WTC11 (cell line): ENCODE data around the gene RHOV. TPM values are rescaled to one million over a fixed set of nuclear protein-coding genes. Genes with fewer than 3 reads are reported as not detected.

Source experiments
- ATAC-seq: fragments of 200-7000 bp; cut with Tn5 transposase; 2 replicates; pipeline ENCODE4 v1.10.0; 2021; ENCODE audit warnings: mild to moderate bottlenecking, moderate library complexity
- CTCF ChIA-PET: fragments of 300-600 bp; sonication (Branson Sonifier 250); formaldehyde crosslinking; loops from one replicate; lab custom pipeline; 2021; ENCODE audit warnings: antibody characterized with exemption; lab: Charles Lee
- POLR2A ChIA-PET: fragments of 350-600 bp; sonication (Branson Sonifier 250); formaldehyde crosslinking; loops from one replicate; lab custom pipeline; 2021; ENCODE audit warnings: antibody characterized with exemption; lab: Charles Lee
- DNase-seq: peaks from one replicate; pipeline ENCODE4 v3.0.0; 2021; ENCODE audit warnings: low spot score
- H3K27ac Mint-ChIP-seq: 2 replicates; pipeline ENCODE4 v1.8.0; 2021; ENCODE audit warnings: mixed read lengths
- H3K27me3 Mint-ChIP-seq: 2 replicates; pipeline ENCODE4 v1.8.0; 2021; ENCODE audit warnings: low read depth, mild to moderate bottlenecking, moderate library complexity, mixed read lengths
- H3K36me3 Mint-ChIP-seq: 2 replicates; pipeline ENCODE4 v1.8.0; 2021; ENCODE audit warnings: mixed read lengths
- H3K4me1 Mint-ChIP-seq: 2 replicates; pipeline ENCODE4 v1.8.0; 2022; ENCODE audit warnings: mixed read lengths
- H3K4me3 Mint-ChIP-seq: 2 replicates; pipeline ENCODE4 v1.8.0; 2021; ENCODE audit warnings: mild to moderate bottlenecking, moderate library complexity, mixed read lengths
- H3K9me3 Mint-ChIP-seq: 2 replicates; pipeline ENCODE4 v1.8.0; 2021; ENCODE audit warnings: mixed read lengths
- ATF2 ChIP-seq: sonication (generic); formaldehyde crosslinking; IDR thresholded peaks from 2 replicates; pipeline ENCODE4 v1.8.1; 2022; ENCODE audit warnings: low read depth, missing genetic modification reagents, borderline replicate concordance
- CREM ChIP-seq: sonication (generic); formaldehyde crosslinking; IDR thresholded peaks from 2 replicates; pipeline ENCODE4 v1.8.1; 2022; ENCODE audit warnings: mild to moderate bottlenecking, missing genetic modification reagents, moderate library complexity
- EMX1 ChIP-seq: fragments of 250-450 bp; sonication (Bioruptor Pico); IDR thresholded peaks from 2 replicates; pipeline ENCODE4 v1.8.0; 2021; ENCODE audit warnings: mild to moderate bottlenecking
- FOXP1 ChIP-seq: sonication (generic); formaldehyde crosslinking; IDR thresholded peaks from 2 replicates; pipeline ENCODE4 v1.8.0; 2022; ENCODE audit warnings: missing genetic modification reagents, mild to moderate bottlenecking, moderate library complexity, borderline replicate concordance
- GTF2I ChIP-seq: fragments of 250-450 bp; sonication (Bioruptor Pico); conservative IDR thresholded peaks from 2 replicates; pipeline ENCODE4 v1.4.0; 2021; ENCODE audit warnings: mild to moderate bottlenecking
- HMGA2 ChIP-seq: fragments of 250-450 bp; sonication (Bioruptor Pico); IDR thresholded peaks from 2 replicates; pipeline ENCODE4 v1.4.0; 2021; ENCODE audit warnings: mild to moderate bottlenecking, moderate library complexity
- KAT7 ChIP-seq: sonication (generic); formaldehyde crosslinking; IDR thresholded peaks from 2 replicates; pipeline ENCODE4 v1.8.1; 2023; ENCODE audit warnings: missing genetic modification reagents, mild to moderate bottlenecking, borderline replicate concordance
- NFATC4 ChIP-seq: fragments of 250-450 bp; sonication (Bioruptor Pico); IDR thresholded peaks from 2 replicates; pipeline ENCODE4 v1.9.0; 2021; ENCODE audit warnings: mild to moderate bottlenecking
- NR3C1 ChIP-seq: sonication (generic); formaldehyde crosslinking; conservative IDR thresholded peaks from 2 replicates; pipeline ENCODE4 v1.8.1; 2023; ENCODE audit warnings: low read depth, mild to moderate bottlenecking, missing genetic modification reagents
- RELA ChIP-seq: sonication (generic); formaldehyde crosslinking; IDR thresholded peaks from 2 replicates; pipeline ENCODE4 v1.8.1; 2022; ENCODE audit warnings: missing genetic modification reagents, mild to moderate bottlenecking, borderline replicate concordance
- SMAD3 ChIP-seq: sonication (generic); formaldehyde crosslinking; IDR thresholded peaks from 2 replicates; pipeline ENCODE4 v1.8.0; 2022; ENCODE audit warnings: missing genetic modification reagents, mild to moderate bottlenecking, borderline replicate concordance
- SMAD4 ChIP-seq: sonication (generic); formaldehyde crosslinking; IDR thresholded peaks from 2 replicates; pipeline ENCODE4 v1.8.0; 2022; ENCODE audit warnings: mild to moderate bottlenecking, missing genetic modification reagents
- SOX15 ChIP-seq: fragments of 250-450 bp; sonication (Bioruptor Pico); IDR thresholded peaks from 2 replicates; pipeline ENCODE4 v1.9.0; 2021; ENCODE audit warnings: mild to moderate bottlenecking
- SP1 ChIP-seq: sonication (generic); formaldehyde crosslinking; conservative IDR thresholded peaks from 2 replicates; pipeline ENCODE4 v1.8.1; 2022; ENCODE audit warnings: missing genetic modification reagents
- TEAD1 ChIP-seq: sonication (generic); formaldehyde crosslinking; IDR thresholded peaks from 2 replicates; pipeline ENCODE4 v1.8.0; 2022; ENCODE audit warnings: mild to moderate bottlenecking, missing genetic modification reagents
- USF1 ChIP-seq: sonication (generic); formaldehyde crosslinking; IDR thresholded peaks from 2 replicates; pipeline ENCODE4 v1.8.0; 2022; ENCODE audit warnings: mild to moderate bottlenecking, missing genetic modification reagents
- ZBTB21 ChIP-seq: sonication (generic); formaldehyde crosslinking; IDR thresholded peaks from 2 replicates; pipeline ENCODE4 v1.8.1; 2023; ENCODE audit warnings: mild to moderate bottlenecking, missing genetic modification reagents, borderline replicate concordance
- ZMAT4 ChIP-seq: fragments of 250-450 bp; sonication (Bioruptor Pico); IDR thresholded peaks from 2 replicates; pipeline ENCODE4 v1.9.0; 2021; ENCODE audit warnings: mild to moderate bottlenecking
- ZNF138 ChIP-seq: sonication (generic); formaldehyde crosslinking; conservative IDR thresholded peaks from 2 replicates; pipeline ENCODE4 v1.8.1; 2022; ENCODE audit warnings: mild to moderate bottlenecking, moderate library complexity, missing genetic modification reagents
- ZNF281 ChIP-seq: sonication (generic); formaldehyde crosslinking; IDR thresholded peaks from 2 replicates; pipeline ENCODE4 v1.8.0; 2023; ENCODE audit warnings: mild to moderate bottlenecking, missing genetic modification reagents
- ZNF423 ChIP-seq: fragments of 250-450 bp; sonication (Bioruptor Pico); IDR thresholded peaks from 2 replicates; pipeline ENCODE4 v2.1.2; 2022; ENCODE audit warnings: mild to moderate bottlenecking, moderate library complexity
- total RNA-seq: library from RNA; stranded (reverse); gene quantifications from 3 replicates; pipeline ENCODE4 v1.2.3, GENCODE V29; 2021
- TF ChIP-seq, protein P1 (sequence below): sonication (generic); formaldehyde crosslinking; IDR thresholded peaks from 2 replicates; pipeline ENCODE4 v1.8.0; 2022; ENCODE audit warnings: mild to moderate bottlenecking, missing genetic modification reagents
- TF ChIP-seq, protein P2 (sequence below): sonication (generic); formaldehyde crosslinking; IDR thresholded peaks from 2 replicates; pipeline ENCODE4 v1.8.0; 2023; ENCODE audit warnings: missing genetic modification reagents
- TF ChIP-seq, protein P3 (sequence below): sonication (generic); formaldehyde crosslinking; IDR thresholded peaks from 2 replicates; pipeline ENCODE4 v1.8.1; 2023; ENCODE audit warnings: mild to moderate bottlenecking, missing genetic modification reagents

The RHOV gene
- total RNA-seq, 1 experiment from 2014 or later, result 5.0 TPM

- ChIA-PET CTCF (interaction anchor here (1.7 to 11.6 kb wide), 2 partner anchors 11 to 25 kb away, joined by 4 to 115 read pairs; no protein-coding TSS in a partner anchor), POLR2A (no interaction called here)
- no peak overlapping the region; the same call in 1 of the 2 replicates for H3K27ac Mint-ChIP-seq
Observed at GRCh38 chr15:40878785-40879184, 4.8 kb upstream of the RHOV start.

DNA sequence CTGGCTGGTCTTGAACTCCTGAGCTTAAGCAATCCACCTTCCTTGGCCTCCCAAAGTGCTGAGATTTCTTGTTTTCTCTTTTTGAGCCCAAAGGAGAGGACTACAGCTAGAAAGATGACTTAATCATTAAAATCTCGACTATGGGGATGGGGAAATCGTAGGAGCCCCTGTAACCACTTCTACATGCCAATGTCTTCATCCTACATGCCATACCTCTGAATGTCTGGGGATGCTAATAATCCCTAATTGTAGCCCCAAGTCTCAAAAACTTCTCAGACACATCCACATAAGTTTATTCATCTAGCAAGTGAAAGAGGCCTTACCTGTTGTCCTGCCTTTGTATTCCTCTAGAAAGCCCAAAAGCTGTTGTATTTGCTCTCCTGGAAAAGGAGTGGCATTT, 3.7 kb upstream of the RHOV start:
- Mint-ChIP-seq H3K27me3 (peaks cover 4% of the 10 kb centered on the region; the same call in 1 of the 2 replicates), H3K4me3 (no peak overlapping the region), H3K9me3 (no peaks in the 10 kb centered on the region), H3K36me3 (no peaks in the 10 kb centered on the region), H3K27ac (no peak overlapping the region), H3K4me1 (peaks cover 19% of the 10 kb centered on the region)
- POLR2A ChIA-PET, result no interaction called here
- TF ChIP-seq NR3C1 (CRISPR knock-in tag) (no peak), NFATC4 (CRISPR knock-in tag) (no peak), ZNF138 (CRISPR knock-in tag) (no peak), TEAD1 (CRISPR knock-in tag) (no peak), ZBTB21 (CRISPR knock-in tag) (no peak), ZNF281 (CRISPR knock-in tag) (no peak), FOXP1 (CRISPR knock-in tag) (no peak), SMAD4 (no peak)
- no peak for DNase-seq
- no peak for ATAC-seq
- CTCF ChIA-PET, result interaction anchor here (0.6 to 11.6 kb wide), 6 partner anchors 13 to 341 kb away, joined by 3 to 115 read pairs (median 4); no protein-coding TSS in a partner anchor

More at GRCh38 chr15:40878785-40879184, 4.8 kb upstream of the RHOV start:
- DNase-seq (no peak), ATAC-seq (peak; percentile 18)
- no peaks in the 10 kb centered on the region for H3K9me3 Mint-ChIP-seq
- H3K4me1 Mint-ChIP-seq, result peaks cover 11% of the 10 kb centered on the region
- H3K36me3 Mint-ChIP-seq, result 0 out of 2 replicates have a peak, but pooled peaks cover 3% of the 10 kb centered on the region
- no peak overlapping the region for H3K4me3 Mint-ChIP-seq
- H3K27me3 Mint-ChIP-seq, result peaks cover 4% of the 10 kb centered on the region; the same call in 1 of the 2 replicates
- TF ChIP-seq, protein P1, sequence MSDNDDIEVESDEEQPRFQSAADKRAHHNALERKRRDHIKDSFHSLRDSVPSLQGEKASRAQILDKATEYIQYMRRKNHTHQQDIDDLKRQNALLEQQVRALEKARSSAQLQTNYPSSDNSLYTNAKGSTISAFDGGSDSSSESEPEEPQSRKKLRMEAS (CRISPR knock-in tag), result no peak
- TF ChIP-seq SMAD3 (CRISPR knock-in tag) (no peak), RELA (CRISPR knock-in tag) (no peak), ZNF423 (CRISPR knock-in tag) (no peak), GTF2I (CRISPR knock-in tag) (no peak), HMGA2 (no peak), SP1 (no peak), USF1 (CRISPR knock-in tag) (no peak), KAT7 (CRISPR knock-in tag) (no peak), ZMAT4 (no peak), CREM (no peak), ATF2 (no peak), SOX15 (no peak), EMX1 (CRISPR knock-in tag) (no peak), NR3C1 (CRISPR knock-in tag) (no peak)
- TF ChIP-seq, protein P2, sequence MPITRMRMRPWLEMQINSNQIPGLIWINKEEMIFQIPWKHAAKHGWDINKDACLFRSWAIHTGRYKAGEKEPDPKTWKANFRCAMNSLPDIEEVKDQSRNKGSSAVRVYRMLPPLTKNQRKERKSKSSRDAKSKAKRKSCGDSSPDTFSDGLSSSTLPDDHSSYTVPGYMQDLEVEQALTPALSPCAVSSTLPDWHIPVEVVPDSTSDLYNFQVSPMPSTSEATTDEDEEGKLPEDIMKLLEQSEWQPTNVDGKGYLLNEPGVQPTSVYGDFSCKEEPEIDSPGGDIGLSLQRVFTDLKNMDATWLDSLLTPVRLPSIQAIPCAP (CRISPR knock-in tag), result no peak
- TF ChIP-seq, protein P3, sequence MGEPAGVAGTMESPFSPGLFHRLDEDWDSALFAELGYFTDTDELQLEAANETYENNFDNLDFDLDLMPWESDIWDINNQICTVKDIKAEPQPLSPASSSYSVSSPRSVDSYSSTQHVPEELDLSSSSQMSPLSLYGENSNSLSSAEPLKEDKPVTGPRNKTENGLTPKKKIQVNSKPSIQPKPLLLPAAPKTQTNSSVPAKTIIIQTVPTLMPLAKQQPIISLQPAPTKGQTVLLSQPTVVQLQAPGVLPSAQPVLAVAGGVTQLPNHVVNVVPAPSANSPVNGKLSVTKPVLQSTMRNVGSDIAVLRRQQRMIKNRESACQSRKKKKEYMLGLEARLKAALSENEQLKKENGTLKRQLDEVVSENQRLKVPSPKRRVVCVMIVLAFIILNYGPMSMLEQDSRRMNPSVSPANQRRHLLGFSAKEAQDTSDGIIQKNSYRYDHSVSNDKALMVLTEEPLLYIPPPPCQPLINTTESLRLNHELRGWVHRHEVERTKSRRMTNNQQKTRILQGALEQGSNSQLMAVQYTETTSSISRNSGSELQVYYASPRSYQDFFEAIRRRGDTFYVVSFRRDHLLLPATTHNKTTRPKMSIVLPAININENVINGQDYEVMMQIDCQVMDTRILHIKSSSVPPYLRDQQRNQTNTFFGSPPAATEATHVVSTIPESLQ (CRISPR knock-in tag), result no peak
- TF ChIP-seq, all 79 proteins: peak for 0
